Measurements from ENCODE around the gene TOMM20L.
A peak's percentile ranks its signal among the peaks of the same experiment; 100 is the strongest.
"Not testable (repeated sequence)": the region's sequence is repeated elsewhere in the genome, so short reads cannot be mapped to it uniquely, and the experiment has no call there.

Gene TOMM20L

GRCh38 chr14:58395812-58396788 lies at the start of gene TOMM20L:
Gene TOMM20L, plus strand, starts transcription at chr14:58395930. Its CDS starts 28 bp downstream, at chr14:58395958.
- peak; percentile 63 to 74 for DNase-seq

GRCh38 chr14:58353516-58354299 lies 42.0 kb upstream of the TOMM20L start:
- no peak for DNase-seq

- no peak for DNase-seq
Observed at GRCh38 chr14:58354808-58355207, 40.9 kb upstream of the TOMM20L start.

GRCh38 chr14:58356268-58356667 lies 39.5 kb upstream of the TOMM20L start:
- no peak for DNase-seq

- DNase-seq, result not testable (repeated sequence)
Observed at GRCh38 chr14:58362272-58362671, 33.5 kb upstream of the TOMM20L start.

GRCh38 chr14:58362798-58363412 lies 32.8 kb upstream of the TOMM20L start:
- no peak for DNase-seq

GRCh38 chr14:58364316-58364715 lies 31.4 kb upstream of the TOMM20L start:
- no peak for DNase-seq

GRCh38 chr14:58367296-58367695 lies 28.4 kb upstream of the TOMM20L start:
- DNase-seq, result no peak

- DNase-seq, result no peak
Observed at GRCh38 chr14:58368956-58369355, 26.8 kb upstream of the TOMM20L start.

GRCh38 chr14:58376791-58377190 lies 18.9 kb upstream of the TOMM20L start:
- no peak for DNase-seq

GRCh38 chr14:58390830-58391229 lies 4.9 kb upstream of the TOMM20L start:
- no peak for DNase-seq

GRCh38 chr14:58395562-58395811 lies 243 bp upstream of the TOMM20L start:
- DNase-seq, result no peak

- DNase-seq, result no peak
Observed at GRCh38 chr14:58397156-58397555, 1.4 kb downstream of the TOMM20L start.

- no peak for DNase-seq
Observed at GRCh38 chr14:58398495-58398894, 2.8 kb downstream of the TOMM20L start.

GRCh38 chr14:58398895-58399294 lies 3.2 kb downstream of the TOMM20L start:
- no peak for DNase-seq

- DNase-seq, result no peak
Observed at GRCh38 chr14:58401587-58401986, 5.9 kb downstream of the TOMM20L start.

GRCh38 chr14:58408681-58409215 lies 13.0 kb downstream of the TOMM20L start:
- no peak for DNase-seq

GRCh38 chr14:58414845-58415244 lies 19.1 kb downstream of the TOMM20L start:
- DNase-seq, result no peak

GRCh38 chr14:58415636-58416547 lies 20.2 kb downstream of the TOMM20L start:
- DNase-seq, result no peak

- DNase-seq, result not testable (repeated sequence)
Observed at GRCh38 chr14:58416934-58417333, 21.2 kb downstream of the TOMM20L start.

- DNase-seq, result peak; percentile 36 to 48
Observed at GRCh38 chr14:58426670-58427280, 31.0 kb downstream of the TOMM20L start.

Data from stimulated activated CD4-positive, alpha-beta T cell treated with anti-CD3 and anti-CD28 coated beads, Interleukin-4, amount 100 ng/mL, for 4 hours (primary cell).